Activated T-cell treated with anti-CD3 and anti-CD28 coated beads, Interleukin-2, amount 50 U/mL, for 4 hours (primary cell): ENCODE data around the gene ABCA8. TPM values are rescaled to one million over a fixed set of nuclear protein-coding genes. Genes with fewer than 3 reads are reported as not detected.
"Not testable (repeated sequence)": the region's sequence is repeated elsewhere in the genome, so short reads cannot be mapped to it uniquely, and the experiment has no call there.

ENCODE experiments used
- ATAC-seq, 2 donors: fragments of 200-7000 bp; cut with Tn5 transposase; one replicate each; pipeline ENCODE4 v1.10.0; 2021
- DNase-seq: peaks from one replicate; pipeline ENCODE4 v3.0.0-alpha.2; 2020
- H3K27me3 Mint-ChIP-seq: one replicate; pipeline ENCODE4 v1.8.0; 2021; ENCODE audit warnings: low read depth, mixed read lengths
- H3K36me3 Mint-ChIP-seq: one replicate; pipeline ENCODE4 v1.8.0; 2022; ENCODE audit warnings: mixed read lengths; ENCODE audit not compliant: insufficient read depth
- H3K4me1 Mint-ChIP-seq: one replicate; pipeline ENCODE4 v1.8.0; 2021; ENCODE audit warnings: low read depth, mixed read lengths
- H3K4me3 Mint-ChIP-seq: one replicate; pipeline ENCODE4 v1.8.0; 2021; ENCODE audit warnings: mild to moderate bottlenecking, moderate library complexity, mixed read lengths
- H3K9me3 Mint-ChIP-seq: one replicate; pipeline ENCODE4 v1.8.0; 2021; ENCODE audit warnings: mixed read lengths
- total RNA-seq, 3 donors: library from RNA; stranded (reverse); gene quantifications; one replicate each; pipeline ENCODE4 v1.2.1, GENCODE V29; 2021

The ABCA8 gene, protein sequence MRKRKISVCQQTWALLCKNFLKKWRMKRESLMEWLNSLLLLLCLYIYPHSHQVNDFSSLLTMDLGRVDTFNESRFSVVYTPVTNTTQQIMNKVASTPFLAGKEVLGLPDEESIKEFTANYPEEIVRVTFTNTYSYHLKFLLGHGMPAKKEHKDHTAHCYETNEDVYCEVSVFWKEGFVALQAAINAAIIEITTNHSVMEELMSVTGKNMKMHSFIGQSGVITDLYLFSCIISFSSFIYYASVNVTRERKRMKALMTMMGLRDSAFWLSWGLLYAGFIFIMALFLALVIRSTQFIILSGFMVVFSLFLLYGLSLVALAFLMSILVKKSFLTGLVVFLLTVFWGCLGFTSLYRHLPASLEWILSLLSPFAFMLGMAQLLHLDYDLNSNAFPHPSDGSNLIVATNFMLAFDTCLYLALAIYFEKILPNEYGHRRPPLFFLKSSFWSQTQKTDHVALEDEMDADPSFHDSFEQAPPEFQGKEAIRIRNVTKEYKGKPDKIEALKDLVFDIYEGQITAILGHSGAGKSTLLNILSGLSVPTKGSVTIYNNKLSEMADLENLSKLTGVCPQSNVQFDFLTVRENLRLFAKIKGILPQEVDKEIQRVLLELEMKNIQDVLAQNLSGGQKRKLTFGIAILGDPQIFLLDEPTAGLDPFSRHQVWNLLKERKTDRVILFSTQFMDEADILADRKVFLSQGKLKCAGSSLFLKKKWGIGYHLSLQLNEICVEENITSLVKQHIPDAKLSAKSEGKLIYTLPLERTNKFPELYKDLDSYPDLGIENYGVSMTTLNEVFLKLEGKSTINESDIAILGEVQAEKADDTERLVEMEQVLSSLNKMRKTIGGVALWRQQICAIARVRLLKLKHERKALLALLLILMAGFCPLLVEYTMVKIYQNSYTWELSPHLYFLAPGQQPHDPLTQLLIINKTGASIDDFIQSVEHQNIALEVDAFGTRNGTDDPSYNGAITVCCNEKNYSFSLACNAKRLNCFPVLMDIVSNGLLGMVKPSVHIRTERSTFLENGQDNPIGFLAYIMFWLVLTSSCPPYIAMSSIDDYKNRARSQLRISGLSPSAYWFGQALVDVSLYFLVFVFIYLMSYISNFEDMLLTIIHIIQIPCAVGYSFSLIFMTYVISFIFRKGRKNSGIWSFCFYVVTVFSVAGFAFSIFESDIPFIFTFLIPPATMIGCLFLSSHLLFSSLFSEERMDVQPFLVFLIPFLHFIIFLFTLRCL (N-terminal part only)
- under 1 TPM in 1 of 3 donors, not detected in 2; 0.35 TPM for total RNA-seq

DNA sequence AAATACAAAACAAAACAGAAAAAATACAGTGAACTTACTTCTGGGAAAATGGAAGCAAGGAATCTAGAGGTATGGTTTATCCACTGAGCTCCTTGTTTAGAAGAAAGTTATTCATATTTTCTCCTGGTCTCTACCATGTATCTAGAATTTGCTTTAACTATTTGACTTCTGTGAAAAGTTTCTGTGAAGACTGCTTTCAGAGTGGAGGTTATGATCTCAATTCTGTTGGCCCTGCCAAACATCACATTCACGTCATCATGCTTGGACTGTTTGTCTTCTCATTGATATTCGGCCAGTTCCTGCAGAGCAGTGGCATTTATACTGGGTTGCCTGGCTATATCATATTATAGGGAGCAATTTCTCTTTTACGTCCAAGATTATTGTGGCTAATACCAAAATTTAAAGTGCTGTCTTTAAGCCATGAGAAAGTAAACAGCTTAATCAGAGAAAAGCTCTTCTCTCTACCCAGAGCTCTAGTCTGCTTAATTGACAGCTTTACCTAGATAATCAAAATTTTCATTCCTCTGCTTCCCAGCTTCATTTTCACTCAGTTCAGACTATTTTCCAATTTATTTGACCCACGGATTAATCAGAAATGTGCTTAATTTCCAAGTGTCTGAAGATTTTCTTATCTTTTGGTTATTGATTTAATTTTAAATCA is at the start of gene ABCA8:
TSS of gene ABCA8 (minus strand) at position 212 of the 661 bp plus-strand sequence. CDS start 13,358 bp downstream, outside the sequence.
- DNase-seq (no peak), ATAC-seq (no peak)
- Mint-ChIP-seq H3K9me3 (no peaks in the 10 kb centered on the region), H3K27me3 (no peaks in the 10 kb centered on the region), H3K4me1 (no peaks in the 10 kb centered on the region), H3K4me3 (no peak within 1 kb of the TSS), H3K36me3 (no peaks in the 10 kb centered on the region)

DNA sequence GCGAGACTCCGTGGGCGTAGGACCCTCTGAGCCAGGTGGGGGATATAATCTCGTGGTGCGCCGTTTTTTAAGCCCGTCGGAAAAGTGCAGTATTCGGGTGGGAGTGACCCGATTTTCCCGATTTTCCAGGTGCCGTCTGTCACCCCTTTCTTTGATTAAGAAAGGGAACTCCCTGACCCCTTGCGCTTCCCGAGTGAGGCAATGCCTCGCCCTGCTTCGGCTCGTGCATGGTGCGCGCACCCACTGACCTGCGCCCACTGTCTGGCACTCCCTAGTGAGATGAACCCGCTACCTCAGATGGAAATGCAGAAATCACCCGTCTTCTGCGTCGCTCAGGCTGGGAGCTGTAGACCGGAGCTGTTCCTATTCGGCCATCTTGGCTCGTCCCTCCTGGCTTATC is 49.6 kb upstream of the ABCA8 start:
- not testable (repeated sequence) for ATAC-seq, H3K4me1 Mint-ChIP-seq, DNase-seq, H3K9me3 Mint-ChIP-seq, H3K36me3 Mint-ChIP-seq, H3K4me3 Mint-ChIP-seq
- H3K27me3 Mint-ChIP-seq = peaks cover 16% of the 10 kb centered on the region

DNA sequence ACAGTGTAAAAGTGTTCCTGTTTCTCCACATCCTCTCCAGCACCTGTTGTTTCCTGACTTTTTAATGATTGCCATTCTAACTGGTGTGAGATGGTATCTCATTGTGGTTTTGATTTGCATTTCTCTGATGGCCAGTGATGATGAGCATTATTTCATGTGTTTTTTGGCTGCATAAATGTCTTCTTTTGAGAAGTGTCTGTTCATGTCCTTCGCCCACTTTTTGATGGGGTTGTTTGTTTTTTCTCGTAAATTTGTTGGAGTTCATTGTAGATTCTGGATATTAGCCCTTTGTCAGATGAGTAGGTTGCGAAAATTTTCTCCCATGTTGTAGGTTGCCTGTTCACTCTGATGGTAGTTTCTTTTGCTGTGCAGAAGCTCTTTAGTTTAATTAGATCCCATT is 44.6 kb upstream of the ABCA8 start:
- not testable (repeated sequence) for DNase-seq, H3K4me3 Mint-ChIP-seq, H3K27me3 Mint-ChIP-seq, H3K4me1 Mint-ChIP-seq, H3K9me3 Mint-ChIP-seq, ATAC-seq, H3K36me3 Mint-ChIP-seq

DNA sequence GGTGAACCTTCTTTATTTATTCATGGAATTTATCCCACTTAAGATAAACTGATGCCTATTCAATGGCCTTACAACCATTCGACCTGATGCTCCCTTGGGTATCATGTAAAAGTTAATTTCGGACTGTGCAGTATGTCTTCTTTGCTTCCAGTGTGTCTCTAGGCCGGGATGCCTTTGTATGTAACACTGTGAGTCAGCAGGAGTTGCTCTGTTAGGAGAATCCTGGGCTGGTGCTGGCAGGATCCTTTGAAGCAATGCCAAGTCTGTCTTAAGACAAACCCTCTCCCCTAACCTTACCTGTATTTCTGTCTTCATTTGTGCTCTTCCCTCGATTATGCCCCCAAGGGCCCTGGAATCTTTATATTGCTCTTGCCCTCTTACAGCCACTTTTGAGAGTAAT is 37.9 kb upstream of the ABCA8 start:
- no peaks in the 10 kb centered on the region for H3K27me3 Mint-ChIP-seq
- H3K4me1 Mint-ChIP-seq = no peaks in the 10 kb centered on the region
- no peak overlapping the region for H3K4me3 Mint-ChIP-seq
- no peaks in the 10 kb centered on the region for H3K9me3 Mint-ChIP-seq
- H3K36me3 Mint-ChIP-seq = no peaks in the 10 kb centered on the region
- DNase-seq (no peak), ATAC-seq (no peak)

DNA sequence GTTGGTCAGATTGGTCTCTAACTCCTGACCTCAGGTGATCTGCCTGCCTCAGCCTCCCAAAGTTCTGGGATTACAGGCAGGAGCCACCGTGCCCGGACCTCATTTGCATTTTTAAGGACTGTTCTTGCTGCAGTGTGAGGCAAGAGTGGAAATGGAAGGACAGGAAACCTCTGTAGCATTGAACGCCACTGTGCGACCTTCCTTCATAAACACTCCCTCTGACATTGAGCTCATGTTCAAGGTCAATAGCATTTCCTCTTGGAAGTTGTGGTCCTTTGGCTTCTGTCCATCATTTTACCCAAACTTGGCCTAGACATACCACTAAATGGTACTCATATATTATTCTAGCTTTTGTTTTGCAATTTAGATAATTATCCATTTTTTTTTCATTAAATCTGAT is 32.8 kb upstream of the ABCA8 start:
- H3K4me1 Mint-ChIP-seq = no peaks in the 10 kb centered on the region
- H3K36me3 Mint-ChIP-seq = no peaks in the 10 kb centered on the region
- DNase-seq (no peak), ATAC-seq (no peak)
- H3K9me3 Mint-ChIP-seq = no peaks in the 10 kb centered on the region
- H3K27me3 Mint-ChIP-seq = no peaks in the 10 kb centered on the region
- H3K4me3 Mint-ChIP-seq = no peak overlapping the region

DNA sequence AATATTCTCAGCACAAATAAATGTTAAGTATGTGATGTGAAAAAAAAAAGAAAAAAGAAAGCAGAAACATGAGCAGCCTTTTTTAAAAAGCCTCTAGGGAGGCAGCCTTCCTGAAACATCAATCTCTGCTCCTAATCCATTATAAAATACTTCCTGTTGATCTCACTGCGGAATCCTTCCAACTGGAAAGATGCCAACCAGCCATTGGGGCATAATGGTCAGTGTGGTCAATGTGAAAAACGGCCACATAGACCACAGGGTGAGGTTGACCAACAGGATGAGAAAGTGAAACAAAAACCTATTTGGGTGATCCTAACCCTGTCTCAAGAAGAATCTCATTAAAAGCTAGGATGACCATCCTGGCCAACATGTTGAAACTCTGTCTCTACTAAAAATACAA is 26.1 kb upstream of the ABCA8 start:
- H3K4me1 Mint-ChIP-seq = no peaks in the 10 kb centered on the region
- H3K36me3 Mint-ChIP-seq = no peaks in the 10 kb centered on the region
- ATAC-seq = no peak
- H3K9me3 Mint-ChIP-seq = no peaks in the 10 kb centered on the region
- H3K27me3 Mint-ChIP-seq = peaks cover 2% of the 10 kb centered on the region
- no peak for DNase-seq
- H3K4me3 Mint-ChIP-seq = no peak overlapping the region

DNA sequence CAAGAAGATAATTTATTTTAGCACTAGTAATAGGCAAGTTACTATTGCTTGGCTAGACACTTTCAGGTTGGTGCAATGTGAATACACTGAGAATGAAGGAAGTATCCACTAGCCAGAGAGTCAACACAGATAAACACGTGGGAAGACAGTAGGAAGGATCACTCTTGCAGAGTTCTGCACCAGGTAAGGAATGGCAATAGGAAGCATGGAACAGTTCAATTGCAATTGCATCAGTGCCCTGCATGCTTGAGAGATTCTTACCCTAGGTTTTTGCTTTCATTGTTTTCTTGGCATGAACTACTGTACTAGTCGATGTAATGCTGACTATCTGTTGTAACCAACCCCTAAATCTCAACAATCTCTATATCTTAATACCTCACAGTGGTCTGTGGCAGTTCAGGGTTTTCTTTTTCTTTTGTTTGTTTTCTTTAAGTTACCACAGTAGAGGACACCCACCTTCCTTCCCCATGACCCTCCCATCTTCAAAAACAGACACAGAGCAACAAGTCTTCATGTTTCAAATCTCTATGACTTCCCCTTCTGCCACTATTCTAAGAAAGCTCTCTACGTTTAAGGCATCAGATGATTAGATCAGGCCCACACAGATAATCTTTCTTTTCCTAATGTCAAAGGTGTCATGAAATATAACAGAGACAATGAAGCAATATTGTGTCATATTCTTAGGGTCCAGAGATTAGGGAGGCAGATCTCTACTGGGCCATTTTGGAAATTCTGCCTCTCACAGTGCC is 18.1 kb upstream of the ABCA8 start:
- Mint-ChIP-seq H3K4me3 (no peak overlapping the region), H3K9me3 (no peaks in the 10 kb centered on the region), H3K27me3 (peaks cover 4% of the 10 kb centered on the region), H3K36me3 (no peaks in the 10 kb centered on the region), H3K4me1 (no peaks in the 10 kb centered on the region)
- DNase-seq (no peak), ATAC-seq (no peak)

DNA sequence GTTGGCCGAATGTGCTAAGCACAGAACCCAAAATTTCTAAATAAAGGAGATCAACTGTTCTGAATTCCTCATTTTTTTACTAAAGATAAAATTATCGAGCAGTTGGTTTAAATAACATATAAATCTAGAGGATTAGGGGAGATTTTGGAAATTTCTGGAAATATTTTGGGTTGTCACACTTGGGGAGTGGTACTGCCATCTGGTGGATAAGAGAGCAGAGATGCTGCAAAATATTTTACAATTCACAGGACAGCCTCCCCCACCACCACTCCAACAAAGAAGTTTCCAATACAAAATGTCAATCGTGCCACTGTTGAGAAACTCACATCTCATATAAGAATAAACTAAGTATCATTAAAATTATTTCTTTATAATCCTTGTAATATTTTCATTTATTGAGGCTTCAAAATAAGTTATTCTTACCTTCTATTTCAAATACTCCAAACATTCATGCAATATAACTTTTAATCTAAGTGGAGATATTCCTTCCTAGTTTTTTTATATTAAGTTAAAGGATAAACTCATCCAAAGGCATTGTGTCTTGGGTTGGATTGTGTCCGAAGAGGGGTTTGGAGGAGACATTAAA is 17.0 kb upstream of the ABCA8 start:
- no peak for DNase-seq
- Mint-ChIP-seq H3K27me3 (peaks cover 4% of the 10 kb centered on the region), H3K4me1 (no peaks in the 10 kb centered on the region), H3K9me3 (no peaks in the 10 kb centered on the region), H3K36me3 (no peaks in the 10 kb centered on the region), H3K4me3 (no peak overlapping the region)
- ATAC-seq = no peak

DNA sequence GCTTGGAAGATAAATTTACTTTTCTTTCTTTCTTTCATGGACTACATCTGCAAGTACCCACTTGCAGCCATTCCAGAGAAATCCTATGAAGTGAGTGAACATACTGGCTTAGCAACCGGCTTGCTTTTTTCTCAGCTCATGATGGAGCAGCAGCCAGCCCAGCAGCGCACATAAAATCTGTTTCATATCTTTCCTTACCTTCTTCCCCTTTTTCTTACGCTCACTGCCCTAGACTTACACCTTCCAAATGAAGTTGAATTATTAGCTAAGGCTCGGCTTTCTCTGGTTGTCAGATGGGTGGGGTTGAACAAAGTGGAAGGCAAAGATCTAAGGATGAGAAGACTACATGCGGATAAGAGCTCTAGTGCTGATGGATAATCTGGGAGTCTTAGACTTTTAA is 13.9 kb upstream of the ABCA8 start:
- H3K27me3 Mint-ChIP-seq = peaks cover 2% of the 10 kb centered on the region
- no peaks in the 10 kb centered on the region for H3K4me1 Mint-ChIP-seq
- no peak overlapping the region for H3K4me3 Mint-ChIP-seq
- H3K9me3 Mint-ChIP-seq = no peaks in the 10 kb centered on the region
- ATAC-seq (no peak), DNase-seq (no peak)
- H3K36me3 Mint-ChIP-seq = no peaks in the 10 kb centered on the region

DNA sequence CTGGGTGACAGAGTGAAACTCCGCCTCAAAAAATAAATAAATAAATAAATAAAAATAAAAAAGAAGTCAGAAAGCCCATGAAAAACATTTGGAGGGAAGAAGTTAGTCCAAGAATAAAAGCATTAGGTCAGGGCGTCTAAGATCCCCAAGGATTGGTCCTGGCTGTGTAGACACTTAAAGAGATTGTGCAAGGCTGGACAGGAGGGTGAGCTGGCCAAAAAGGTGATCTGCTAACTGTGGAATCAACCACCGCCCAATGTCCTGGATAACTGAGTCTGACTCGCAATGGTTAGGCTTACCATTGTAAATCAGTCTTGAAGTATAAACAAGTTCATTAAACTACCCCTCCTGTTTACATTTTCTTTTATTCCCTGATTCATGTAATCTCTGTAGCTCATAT is 8.8 kb upstream of the ABCA8 start:
- no peak for DNase-seq
- H3K9me3 Mint-ChIP-seq = no peaks in the 10 kb centered on the region
- no peaks in the 10 kb centered on the region for H3K27me3 Mint-ChIP-seq
- H3K4me1 Mint-ChIP-seq = no peaks in the 10 kb centered on the region
- H3K36me3 Mint-ChIP-seq = no peaks in the 10 kb centered on the region
- no peak overlapping the region for H3K4me3 Mint-ChIP-seq
- no peak for ATAC-seq

DNA sequence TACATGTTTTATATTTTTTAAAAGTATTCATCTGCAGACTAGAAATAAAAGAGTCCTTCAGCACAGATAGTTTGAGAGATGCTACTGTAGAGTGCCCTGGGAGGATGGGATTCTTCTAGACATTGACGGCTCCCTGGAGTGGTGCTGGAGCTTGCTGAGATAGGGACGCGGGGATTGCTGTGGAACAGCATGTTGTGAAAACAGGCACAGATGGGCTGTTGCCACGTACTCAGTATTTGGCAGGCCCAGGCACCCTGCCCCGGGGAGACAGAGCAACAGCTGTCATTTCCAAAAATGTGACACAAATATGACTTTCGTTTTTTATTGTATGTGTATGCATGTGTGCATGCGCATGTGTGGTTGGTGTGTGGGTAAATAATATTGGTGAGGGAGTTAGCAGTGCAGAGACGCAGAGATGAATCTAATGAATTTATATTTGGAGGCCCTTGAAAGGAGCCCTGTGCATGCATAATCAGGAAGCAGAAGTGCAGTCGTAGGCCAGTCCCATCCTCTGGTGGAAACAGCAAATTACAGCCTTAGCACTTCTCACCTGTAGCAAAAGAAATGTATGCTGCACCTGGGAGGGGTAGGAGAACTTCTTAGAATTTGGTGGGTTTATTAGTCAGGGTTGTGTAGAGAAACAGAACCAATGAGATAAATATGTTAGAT is 6.2 kb upstream of the ABCA8 start:
- Mint-ChIP-seq H3K27me3 (no peaks in the 10 kb centered on the region), H3K36me3 (no peaks in the 10 kb centered on the region), H3K9me3 (no peaks in the 10 kb centered on the region), H3K4me1 (no peaks in the 10 kb centered on the region), H3K4me3 (no peak overlapping the region)
- DNase-seq = no peak
- no peak for ATAC-seq

DNA sequence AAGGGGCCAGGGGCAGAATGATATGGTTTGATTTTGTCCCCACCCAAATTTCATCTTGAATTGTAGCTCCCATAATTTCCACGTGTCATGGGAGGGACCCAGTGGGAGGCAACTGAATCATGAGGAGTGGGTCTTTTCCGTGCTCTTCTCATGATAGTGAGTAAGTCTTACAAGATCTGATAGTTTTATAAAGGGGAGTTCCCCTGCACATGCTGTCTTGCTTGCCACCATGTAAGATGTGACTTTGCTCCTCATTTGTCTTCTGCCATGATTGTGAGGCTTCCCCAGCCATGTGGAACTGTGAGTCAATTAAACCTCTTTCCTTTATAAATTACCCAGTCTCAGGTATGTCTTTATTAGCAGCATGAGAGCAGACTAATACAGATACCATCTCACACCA is 3.9 kb upstream of the ABCA8 start:
- not testable (repeated sequence) for H3K36me3 Mint-ChIP-seq, ATAC-seq, H3K9me3 Mint-ChIP-seq, H3K27me3 Mint-ChIP-seq, DNase-seq, H3K4me1 Mint-ChIP-seq, H3K4me3 Mint-ChIP-seq

DNA sequence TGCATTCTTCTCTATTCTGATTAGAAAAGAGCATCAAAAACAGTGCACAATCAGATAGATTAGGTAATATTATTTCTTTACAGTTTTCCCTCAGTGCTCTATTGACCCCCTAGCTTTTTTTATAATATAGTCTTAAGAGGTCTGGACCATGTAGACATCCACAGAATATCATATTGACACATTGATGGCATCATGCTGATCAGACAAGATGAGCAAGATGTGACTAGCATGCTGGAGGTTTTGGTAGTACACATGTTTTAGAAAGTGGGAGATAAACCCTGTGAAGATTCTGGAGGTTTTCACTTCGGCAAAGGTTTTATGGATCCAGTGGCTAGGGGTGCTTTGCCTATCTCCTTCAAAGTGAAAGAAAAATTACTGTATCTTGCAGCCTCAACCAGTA is 2.8 kb upstream of the ABCA8 start:
- DNase-seq (no peak), ATAC-seq (no peak)
- Mint-ChIP-seq H3K4me1 (no peaks in the 10 kb centered on the region), H3K9me3 (no peaks in the 10 kb centered on the region), H3K4me3 (no peak overlapping the region), H3K36me3 (no peaks in the 10 kb centered on the region), H3K27me3 (no peaks in the 10 kb centered on the region)
